ENCODE measurements around the gene CCDC170.
"Not testable (repeated sequence)": the region's sequence is repeated elsewhere in the genome, so short reads cannot be mapped to it uniquely, and the experiment has no call there.

Gene CCDC170

DNA sequence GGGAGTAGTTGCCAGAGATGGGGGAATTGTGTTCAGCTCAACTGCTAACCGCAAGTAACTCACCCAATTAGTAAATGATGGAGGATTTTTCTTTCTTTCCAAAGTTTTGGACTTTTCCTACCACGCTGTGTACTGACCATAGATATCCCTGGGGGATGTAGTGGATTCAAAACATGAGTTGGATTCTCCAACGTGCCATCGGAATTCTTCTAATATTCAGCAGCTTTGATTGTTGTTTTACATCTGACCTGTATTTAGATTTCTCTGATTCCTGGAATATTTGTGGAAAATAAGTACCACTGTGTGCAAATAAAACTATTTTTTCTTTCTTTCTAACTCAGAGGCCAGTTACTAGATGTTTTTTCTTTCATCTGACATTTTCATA, 1.1 kb downstream of the CCDC170 start:
- no peak for DNase-seq

DNA sequence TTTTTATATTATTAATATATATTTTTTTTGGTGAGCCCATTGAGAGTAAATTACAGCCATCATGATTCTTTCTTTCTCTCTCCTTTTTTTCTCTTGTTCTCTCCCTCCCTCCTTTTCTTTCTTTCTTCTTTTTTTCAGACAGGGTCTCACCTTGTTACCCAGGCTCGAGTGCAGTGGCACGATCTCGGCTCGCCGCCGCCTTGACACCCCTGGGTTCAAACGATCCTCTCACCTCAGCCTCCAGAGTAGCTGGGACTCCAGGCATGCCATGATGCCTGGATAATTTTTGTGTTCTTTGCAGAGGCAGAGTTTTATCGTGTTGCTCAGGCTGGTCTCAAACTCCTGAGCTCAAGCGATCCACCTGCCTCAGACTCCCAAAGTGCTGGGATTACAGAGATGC, 1.6 kb downstream of the CCDC170 start:
- DNase-seq, result no peak

DNA sequence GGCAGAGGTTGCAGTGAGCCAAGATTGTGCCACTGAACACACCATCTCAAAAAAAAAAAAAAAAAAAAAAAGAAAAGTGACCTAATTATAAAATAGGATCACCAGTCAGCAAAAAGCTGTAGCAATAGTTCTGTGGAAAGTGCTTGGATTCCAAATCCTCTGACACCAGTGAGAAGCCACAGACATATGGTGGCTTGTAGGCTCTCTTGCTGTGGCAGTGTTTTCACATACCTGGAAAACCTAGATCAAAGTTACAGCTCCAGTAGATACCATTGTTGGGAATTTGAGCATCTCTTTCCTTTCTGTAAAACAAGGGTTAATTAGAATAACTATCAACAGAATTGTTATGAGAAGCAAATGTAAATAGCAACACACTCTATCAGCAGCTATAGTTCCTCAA, 4.1 kb downstream of the CCDC170 start:
- DNase-seq, result no peak

DNA sequence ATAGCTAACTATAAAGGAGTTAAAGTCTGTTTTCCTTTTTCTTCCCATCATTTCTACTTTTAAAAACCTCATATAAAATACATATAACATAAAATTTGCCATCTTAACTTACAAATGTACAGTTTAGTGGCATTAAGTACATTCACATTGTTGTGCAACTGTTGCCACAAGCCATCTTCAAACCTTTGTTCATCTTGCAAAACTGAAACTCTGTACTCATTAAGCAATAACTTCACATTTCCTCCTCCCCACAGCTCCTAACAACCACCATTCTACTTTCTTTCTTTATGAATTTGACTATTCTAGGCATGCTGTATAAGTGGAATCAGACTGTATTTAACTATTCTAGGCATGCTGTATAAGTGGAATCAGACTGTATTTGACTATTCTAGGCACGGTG, 4.5 kb downstream of the CCDC170 start:
- no peak for DNase-seq

DNA sequence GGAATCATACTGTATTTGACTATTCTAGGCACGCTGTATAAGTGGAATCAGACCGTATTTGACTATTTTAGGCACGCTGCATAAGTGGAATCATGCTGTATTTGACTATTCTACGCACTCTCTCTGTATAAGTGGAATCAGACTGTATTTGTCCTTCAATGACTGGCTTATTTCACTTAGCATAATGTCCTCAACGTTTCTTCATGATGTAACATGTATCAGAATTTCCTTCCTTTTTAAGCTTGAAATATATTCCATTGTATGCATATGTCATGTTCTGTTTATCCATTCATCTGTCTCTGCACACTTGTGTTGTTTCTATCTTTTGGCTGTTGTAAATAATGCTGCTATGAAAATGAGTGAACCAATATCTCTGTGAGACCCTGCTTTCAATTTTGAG, 5.7 kb downstream of the CCDC170 start:
- DNase-seq, result no peak

DNA sequence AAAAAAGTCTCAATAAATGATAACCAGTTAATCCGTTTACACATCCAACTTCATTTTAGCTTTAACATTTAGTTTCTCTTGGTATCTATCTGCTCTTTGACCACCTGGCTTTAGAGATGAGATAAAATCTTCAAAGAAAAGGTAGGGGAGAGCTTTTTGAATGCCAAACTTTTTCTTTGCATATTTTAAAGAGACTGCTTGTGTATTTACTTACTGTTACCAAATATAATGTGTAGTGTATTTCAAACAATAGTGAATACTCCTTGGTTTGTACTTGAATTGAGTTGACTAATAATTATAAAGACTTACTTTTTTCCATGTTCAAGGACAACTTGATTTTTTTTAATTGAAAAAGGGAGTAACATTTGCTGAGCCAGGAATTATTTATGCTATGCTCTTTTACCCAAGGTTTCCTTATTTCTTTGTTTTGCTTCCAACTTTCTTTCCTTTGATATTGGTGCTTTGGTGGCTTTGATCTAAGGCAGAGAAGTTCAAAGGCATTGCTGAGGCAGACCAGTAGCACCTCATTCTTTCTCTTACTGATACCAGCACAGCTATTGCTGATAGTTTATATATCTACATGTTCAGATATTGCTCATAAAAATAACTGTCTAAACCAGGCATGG, 7.8 kb downstream of the CCDC170 start:
- DNase-seq, result no peak

DNA sequence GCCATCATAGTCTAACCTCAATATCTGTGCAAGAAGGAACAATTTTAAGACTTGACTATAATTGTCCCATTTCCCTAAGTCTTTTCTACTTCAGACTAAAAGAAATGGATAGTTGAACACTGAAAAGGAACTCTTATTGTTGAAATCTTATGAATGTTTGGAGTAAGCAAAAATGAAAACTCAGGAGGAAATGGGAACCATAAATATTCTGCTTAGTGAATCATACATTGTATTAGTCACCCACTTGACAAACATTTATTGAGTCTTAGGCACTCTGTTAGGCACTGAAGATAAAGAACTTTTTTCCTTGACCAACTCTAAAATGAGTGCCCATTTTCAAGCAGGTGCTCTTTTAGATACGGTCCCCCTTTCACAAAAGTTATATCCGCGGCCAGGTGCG, 8.7 kb downstream of the CCDC170 start:
- DNase-seq, result no peak

DNA sequence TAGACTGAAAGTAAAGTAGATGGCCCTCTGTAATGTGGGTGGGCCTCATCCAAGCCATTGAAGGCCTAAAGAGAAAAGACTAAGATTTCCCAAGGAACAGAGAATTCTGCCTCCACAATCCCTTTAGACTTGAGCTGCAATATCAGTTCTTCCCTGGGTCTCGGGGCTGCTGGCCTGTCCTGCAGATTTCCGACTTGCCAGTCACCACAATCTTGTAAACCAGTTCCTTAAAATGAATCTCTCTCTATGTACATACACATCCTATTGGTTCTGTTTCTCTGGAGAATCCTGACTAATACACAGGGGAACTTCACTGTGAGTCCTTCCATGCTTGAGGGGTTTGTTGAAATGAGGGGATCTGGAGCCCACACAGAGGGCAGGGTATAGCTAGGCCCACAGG, 12.9 kb downstream of the CCDC170 start:
- DNase-seq, result no peak

DNA sequence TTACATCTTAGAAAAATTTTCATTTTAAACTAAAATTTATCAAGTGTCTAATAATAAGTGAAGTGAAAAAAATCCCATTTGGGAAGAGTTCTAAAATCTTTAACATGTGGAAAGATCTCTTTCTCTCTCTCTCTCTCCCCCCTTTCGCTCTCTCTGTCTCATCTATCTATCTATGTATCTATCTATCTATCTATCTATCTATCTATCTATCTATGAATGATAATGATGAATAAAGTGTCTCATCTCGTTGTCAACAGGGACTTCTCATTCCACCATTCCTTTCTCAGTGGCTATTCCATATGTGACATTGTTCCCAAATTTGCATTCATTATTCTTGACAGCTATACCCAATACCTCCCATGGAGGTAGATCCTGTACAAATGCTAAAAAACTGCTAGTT, 15.2 kb downstream of the CCDC170 start:
- DNase-seq, result no peak

DNA sequence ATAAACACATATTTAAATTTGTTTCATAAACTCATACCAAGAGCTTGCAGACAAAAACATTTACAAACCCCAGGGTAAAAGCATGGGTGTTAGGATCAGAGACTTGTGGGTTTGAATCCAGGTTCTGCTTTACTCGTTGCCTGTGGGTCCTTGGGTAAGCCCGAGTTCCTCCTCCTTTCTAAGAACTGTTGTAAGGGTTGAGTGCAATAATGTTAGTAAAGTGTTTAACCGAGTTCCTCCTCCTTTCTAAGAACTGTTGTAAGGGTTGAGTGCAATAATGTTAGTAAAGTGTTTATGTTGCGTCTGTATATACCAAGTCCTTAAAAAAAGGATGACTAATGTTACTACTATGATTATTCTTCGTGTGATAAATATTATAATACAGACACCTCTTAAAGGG, 18.7 kb downstream of the CCDC170 start:
- no peak for DNase-seq

DNA sequence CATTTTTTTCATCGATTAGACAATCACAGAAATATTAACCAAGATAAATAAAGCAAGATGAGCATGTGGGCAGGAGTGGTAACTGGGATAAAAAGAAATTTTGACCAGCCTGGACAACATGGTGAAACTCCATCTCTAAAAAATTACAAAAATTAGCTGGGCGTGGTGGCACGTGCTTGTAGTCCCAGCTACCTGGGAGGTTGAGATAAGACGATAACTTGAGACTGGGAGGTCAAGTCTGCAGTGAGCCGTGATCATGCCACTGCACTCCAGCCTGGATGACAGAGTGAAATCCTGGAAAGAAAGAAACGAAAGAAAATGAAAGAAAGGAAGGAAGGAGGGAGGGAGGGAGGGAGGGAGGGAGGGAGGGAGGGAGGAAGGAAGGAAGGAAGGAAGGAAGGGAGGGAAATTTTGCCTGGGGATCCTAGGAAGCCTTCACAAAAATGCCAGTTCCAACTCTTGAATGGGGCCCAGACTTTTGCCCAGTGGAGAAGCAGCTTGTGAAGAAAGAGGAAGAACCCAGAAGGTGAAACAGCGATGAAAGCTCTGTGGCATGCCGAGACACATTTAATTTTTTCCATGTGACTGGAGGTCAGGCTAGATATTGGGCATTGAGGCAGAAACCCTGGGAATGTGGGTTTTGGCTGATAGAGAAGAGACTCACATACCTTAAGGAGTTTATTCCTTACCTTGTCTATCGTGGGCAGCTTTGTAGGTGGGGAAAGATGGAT, 20.3 kb downstream of the CCDC170 start:
- no peak for DNase-seq

DNA sequence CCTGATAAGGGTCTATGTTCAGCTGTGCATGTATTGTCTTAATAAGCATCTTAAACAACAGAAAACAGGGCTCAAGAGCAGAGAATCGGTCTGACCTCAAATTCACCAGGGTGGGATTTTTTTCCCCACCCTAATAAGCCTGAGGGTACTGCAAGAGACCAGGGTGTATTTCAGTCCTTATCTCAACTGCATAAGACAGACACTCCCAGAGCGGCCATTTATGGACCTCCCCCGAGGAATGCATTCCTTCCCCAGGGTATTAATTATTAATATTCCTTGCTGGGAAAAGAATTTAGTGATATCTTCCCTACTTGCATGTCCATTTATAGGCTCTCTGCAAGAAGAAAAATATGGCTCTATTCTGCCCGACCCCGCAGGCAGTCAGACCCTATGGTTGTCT, 25.2 kb downstream of the CCDC170 start:
- not testable (repeated sequence) for DNase-seq

DNA sequence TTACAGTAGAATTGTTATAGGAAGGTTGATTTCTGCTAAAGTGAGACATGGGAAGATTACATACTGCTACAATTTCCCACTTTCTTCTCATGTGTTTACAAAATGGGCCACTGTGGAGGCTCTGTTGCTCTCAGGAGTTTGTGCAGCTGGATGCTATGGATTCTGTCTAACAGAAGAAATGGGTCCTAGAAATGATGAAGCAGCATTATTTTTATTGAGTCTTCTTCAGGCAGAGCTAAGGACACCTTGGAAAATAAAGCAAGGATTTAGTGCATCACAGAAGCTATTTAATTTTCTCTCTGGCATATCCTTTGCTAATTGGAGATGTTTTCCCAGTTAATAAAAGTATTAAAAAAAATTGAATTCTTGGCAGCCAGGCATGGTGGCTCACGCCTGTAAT, 29.2 kb downstream of the CCDC170 start:
- no peak for DNase-seq

DNA sequence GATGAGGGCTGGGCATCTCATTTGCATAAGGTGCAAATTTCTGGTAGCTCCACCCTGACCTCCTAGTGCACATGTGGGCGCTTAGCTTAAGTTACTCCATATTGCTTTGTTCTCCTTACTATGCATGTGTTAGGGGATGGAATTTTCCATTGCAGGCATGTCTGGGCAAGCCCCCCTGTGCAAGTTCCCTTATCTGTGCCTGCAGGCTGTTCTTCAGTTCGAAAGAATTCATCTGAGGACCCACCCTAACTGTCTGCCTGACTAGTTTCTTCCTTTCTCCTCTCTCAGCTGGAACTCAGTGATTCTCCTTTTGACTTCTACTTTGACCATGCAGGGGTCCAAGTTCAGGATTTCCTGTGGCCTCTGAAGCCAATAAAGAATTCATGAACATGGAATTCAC, 30.2 kb downstream of the CCDC170 start:
- DNase-seq, result no peak

DNA sequence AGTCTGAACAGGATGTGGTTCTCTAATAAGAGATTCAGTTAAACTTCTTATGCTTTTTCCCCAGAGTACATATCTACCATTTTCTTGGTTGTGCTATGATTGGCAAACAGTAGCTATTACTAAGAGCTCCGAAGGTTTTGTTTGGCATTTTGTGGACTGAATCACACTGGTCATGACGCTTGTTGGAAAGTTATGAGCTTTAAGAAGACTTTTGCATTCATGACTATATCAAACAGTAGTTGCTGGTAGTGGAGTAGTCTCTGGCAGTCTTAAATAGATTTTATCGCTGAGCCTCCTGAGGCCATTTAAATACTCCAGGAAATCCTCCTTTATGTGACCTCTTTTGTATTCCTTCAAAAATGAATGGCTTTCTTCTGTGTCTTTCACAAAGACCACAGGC, 40.8 kb downstream of the CCDC170 start:
- DNase-seq, result no peak

DNA sequence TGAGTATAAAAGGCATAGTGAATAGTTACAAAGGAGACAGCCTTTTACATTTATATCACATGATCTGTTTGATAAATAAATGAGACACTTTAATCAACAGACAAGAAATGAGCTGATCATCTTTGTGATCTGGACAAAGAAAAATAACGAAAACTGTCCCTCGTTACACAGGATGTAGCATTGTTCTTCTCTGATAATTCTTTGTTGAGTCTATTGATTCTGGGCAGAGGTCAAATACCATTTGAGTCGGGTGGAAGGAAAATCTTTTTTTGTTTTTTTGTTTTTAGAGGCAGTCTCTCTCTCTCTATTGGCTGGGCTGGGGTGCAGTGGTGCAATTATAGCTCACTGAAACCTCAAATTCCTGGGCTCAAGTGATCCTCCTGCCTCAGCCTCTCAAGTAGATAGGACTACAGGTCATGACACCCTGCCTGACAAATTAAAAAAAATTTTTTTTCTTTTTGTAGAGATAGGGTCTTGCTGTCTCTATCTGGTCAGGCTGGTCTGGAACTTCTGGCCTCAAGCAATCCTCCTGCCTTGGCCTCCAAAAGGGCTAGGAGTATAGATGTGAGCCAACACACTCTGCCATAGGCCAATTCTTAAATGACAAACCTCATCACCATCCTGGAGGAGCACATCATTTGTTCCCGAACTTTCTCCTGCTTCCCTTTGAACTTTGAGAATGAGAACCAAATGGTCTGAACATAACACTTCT, 41.8 kb downstream of the CCDC170 start:
- no peak for DNase-seq

DNA sequence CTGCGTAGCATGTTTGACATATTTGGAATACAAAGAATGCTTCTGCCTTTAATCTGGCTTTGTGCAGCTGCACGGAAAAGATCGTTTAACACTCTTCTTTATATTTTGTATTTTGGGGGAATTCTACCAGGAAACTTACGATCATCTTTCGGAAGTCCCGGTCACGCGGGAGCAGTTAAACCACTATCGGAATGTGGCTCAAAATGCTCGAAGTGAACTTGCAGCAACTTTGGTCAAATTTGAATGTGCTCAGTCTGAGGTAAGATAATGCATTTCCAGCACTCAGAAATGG, 42.3 kb downstream of the CCDC170 start:
- DNase-seq, result no peak

DNA sequence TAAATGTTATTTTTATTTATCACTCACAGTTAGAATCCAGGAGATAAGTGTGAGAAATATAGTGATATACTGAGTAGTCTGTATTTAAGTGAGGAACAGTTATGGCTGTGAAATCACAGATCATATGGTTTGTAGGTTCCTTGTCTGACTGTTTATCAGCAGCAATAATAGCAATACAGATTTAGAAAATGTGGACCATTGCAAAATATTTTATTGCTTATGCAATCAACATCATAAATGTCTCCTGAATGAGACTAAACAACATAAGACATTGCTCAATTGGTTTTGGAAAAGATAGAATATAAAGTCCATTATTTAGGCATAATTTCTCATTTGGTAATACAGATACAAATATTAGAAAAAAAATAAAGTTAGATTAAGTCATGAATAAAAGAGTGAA, 43.7 kb downstream of the CCDC170 start:
- no peak for DNase-seq

DNA sequence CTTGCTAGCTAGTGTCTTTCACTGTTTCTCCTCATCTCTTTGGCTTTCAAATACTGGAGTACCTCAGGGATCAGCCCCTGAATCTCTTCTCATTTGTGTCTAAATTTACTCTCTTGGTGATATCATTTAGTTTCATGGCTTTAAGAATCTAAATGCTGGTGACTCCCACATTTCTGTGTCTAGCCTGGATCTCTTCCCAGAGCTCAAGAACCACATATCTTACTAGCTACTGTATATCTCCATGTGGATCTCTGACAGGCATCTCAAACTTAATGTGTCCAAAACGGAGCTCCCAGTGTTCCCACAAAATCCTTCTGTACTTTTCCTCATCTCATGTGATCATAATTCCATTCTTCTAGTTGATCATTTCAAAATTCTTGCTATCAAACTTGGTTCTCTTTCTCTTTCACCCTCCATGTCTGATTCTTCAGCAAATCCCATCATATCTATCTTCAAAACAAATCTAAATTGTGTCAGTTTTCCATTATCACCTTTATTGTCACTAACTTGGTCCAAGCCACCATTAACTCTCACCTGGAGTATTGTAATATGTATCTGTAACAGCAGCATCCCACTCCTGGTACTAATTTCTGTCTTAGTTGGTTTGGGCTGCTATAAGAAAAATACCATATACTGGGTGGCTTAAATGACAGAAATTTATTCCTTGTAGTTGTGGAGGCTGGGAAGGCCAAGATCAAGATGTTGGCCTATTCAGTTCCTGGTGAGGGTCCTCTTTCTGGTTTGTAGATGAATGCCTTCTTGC, 45.9 kb downstream of the CCDC170 start:
- no peak for DNase-seq

DNA sequence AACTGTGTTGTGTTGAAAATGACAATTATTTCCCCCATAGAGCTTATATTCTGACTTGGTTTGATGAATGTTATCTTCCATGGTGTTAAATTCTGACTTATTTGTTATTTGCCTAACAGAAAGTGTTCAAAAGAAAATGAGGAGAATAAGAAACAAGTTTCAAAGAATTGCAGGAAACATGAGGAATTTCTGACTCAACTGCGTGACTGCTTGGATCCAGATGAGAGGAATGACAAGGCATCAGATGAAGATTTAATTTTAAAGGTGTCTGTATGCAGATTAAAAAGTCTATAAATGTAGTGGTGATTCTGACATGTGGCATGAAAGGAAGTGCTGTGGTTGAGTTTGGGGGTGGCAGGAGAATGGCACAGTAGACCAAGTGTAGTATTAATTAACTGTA, 50.6 kb downstream of the CCDC170 start:
- no peak for DNase-seq

DNA sequence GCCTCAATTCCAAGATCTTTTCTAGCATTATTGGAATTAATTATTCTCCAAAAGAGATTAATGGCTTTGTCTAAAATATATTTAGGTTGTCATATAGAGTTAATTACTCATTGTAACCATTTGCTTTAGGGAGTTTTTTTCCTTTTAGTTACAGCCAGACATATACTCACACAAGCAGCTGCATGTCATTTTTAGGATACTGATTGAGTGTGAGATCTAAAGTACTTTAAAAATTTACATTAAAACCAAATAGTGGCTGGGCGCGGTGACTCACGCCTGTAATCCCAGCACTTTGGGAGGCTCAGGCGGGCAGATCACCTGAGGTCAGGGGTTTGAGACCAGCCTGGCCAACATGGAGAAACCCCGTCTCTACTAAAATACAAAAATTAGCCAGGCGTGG, 51.1 kb downstream of the CCDC170 start:
- DNase-seq, result not testable (repeated sequence)

DNA sequence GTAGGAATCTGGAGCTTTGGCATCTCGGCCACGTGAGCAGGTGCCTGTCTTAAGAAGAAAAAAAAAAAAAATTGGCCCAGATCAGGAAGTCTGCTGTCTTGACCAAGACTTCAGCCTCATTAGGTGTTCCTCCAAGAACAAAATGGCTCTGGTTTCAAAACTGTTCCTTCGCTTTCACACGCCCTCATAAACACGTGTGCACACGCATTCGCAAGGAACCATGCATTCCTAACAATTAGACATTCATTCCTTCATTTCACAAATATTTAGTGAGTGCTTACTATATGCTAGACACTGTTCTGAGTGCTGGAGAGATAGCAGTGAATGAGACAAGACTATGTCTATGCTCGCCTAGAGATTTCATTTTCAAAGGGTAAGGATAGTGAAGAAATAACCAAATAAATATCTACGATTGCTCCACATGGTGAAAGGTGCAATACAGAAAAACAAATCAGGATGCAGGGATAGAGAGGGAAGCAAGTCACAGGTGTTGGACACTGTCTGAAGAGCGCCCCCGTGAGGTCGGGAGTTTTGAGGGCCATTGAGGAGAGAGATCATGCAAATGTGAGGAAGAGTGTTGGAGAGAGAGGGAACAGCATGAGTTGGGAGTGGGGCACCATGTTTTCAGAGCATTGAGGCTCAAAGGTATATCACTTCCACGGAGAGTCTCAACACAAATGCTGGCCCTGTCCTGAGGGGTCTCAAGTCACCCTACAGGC, 53.3 kb downstream of the CCDC170 start:
- peak; percentile 14 for DNase-seq

DNA sequence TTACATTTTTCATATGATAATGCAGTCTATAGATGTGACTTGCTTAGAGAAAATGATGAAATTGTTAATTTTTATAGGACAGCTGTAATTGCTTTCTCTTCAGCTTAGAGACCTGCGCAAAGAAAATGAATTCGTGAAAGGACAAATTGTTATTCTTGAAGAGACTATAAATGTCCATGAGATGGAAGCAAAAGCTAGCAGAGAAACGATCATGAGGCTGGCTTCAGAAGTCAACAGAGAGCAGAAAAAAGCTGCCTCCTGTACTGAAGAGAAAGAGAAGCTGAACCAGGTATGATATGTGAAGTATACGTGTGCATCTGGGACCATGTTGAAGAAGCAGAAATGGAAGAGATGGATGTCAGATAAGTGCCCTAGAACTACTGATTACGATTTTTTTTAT, 54.4 kb downstream of the CCDC170 start:
- no peak for DNase-seq
